ENCODE data around the gene MED9. TPM values are rescaled to one million over a fixed set of nuclear protein-coding genes. Genes with fewer than 3 reads are reported as not detected.
A peak's percentile ranks its signal among the peaks of the same experiment; 100 is the strongest.

Gene MED9
- total and polyA plus RNA-seq, 10 of the 15 experiments (the other 5 are each of a cell fraction or from before 2014, with no cell fraction given): 1.5 to 22.4 (median 14.8) TPM

DNA sequence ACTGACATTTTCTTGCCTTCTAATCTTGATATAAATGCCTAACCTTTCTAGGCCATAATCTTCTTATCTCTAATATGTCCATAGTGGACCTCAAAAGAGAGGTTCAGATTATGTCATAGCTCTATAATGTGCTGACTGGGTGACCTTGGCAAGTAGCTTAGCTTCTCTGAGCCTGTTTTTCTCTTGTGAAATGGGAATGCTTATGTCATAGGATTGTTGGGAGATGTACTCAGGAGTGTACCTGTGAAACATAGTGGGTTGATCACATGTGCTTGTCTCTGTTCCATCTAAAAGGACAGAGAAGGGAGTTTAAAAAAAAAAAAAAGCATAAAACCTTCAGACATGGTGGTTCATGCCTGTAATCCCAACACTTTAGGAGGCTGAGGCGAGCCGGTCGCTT is 2.4 kb downstream of the MED9 start (continued):
- no peak for TF ChIP-seq CHD2 (IDR thresholded peaks at IDR 0.05; ENCODE audit: borderline replicate concordance, low read depth, low read length)
- TF ChIP-seq ELK1 (IDR thresholded peaks at IDR 0.05; ENCODE audit: low read depth, low read length): no peak
- TF ChIP-seq ASH2L (IDR thresholded peaks at IDR 0.05; ENCODE audit: borderline replicate concordance, low read depth): no peak
- no peak for TF ChIP-seq BCL3 (IDR thresholded peaks at IDR 0.05; ENCODE audit: borderline replicate concordance, insufficient read depth, low read depth, low read length, poor library complexity, severe bottlenecking)
- no peak for TF ChIP-seq SIN3A (IDR thresholded peaks at IDR 0.05; ENCODE audit: low read depth, low read length)

DNA sequence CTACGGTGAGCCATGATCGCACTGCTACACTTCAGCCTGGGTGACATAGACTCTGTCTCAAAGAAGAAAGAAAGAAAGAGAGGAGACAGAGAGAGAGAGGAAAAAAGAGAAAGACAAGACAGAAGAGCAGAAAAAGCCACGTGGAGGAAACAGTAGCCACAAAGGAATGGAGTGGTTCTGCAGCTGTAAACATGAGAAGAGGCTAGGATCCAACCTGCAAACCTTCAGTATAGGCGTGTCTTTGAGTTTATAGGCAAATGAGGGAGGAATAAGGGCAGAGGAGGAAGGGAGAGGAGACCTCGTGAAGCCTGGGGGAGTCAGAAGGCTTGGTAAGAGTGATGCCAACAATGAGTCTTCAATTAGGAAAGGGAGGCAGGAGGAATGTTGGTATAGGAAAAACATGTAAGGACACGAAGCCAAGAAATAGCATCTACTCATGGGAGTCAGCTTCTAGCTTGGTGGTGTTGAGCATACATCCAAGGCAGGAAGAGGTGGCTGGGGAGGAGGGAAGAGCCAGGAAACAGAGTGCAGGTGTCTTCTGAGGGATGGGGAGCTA is 3.9 kb downstream of the MED9 start:
- in situ Hi-C loops (cut with MboI) (no loop called here), intact Hi-C loops (cut with micrococcal nuclease; ENCODE audit: unreplicated experiment) (no loop called here)
- POLR2A ChIA-PET: no interaction called here
- Histone ChIP-seq H3K9ac (ENCODE audit: control insufficient read depth, insufficient read depth, low read length) (no peak overlapping the region), H2AFZ (ENCODE audit: control insufficient read depth, low read depth, low read length) (no peak overlapping the region), H3K4me1 (ENCODE audit: control insufficient read depth, insufficient read depth, low read length) (no peaks in the 10 kb centered on the region; the same call in 1 of the 2 replicates), H3K4me2 (ENCODE audit: control insufficient read depth, insufficient read depth) (peak overlapping the region; percentile 34; the same call in 1 of the 2 replicates), H3K36me3 (ENCODE audit: control insufficient read depth in 2 of 2, insufficient read depth in 2 of 2, low read length in 1 of 2) (peaks cover 3 to 4% of the 10 kb centered on the region in 2 experiments), H3K4me3 (no peak overlapping the region), H3K9me3 (replicated peaks; ENCODE audit: control insufficient read depth, insufficient read depth, low read length) (no peaks in the 10 kb centered on the region), H4K20me1 (ENCODE audit: control insufficient read depth, insufficient read depth) (no peaks in the 10 kb centered on the region), H3K79me2 (ENCODE audit: control insufficient read depth, insufficient read depth, low read length) (peaks cover 34% of the 10 kb centered on the region), H3K27me3 (replicated peaks in 1 of 2; ENCODE audit: control insufficient read depth in 2 of 2, insufficient read depth in 2 of 2, low read length in 1 of 2) (no peaks in the 10 kb centered on the region), H3K27ac (ENCODE audit: control insufficient read depth, insufficient read depth) (no peak overlapping the region)
- BruUV-seq (replicated peaks): no TSS peak
- ATAC-seq (no peak), FAIRE-seq (no peak), DNase-seq (ENCODE audit: low read depth, low spot score) (no peak)
- CTCF ChIA-PET: interaction anchor here (1.1 to 1.6 kb wide), 2 partner anchors 16 to 133 kb away, joined by 3 to 12 read pairs; partner anchors contain the start of gene RASD1
- 55% methylated on average over 6 of the region's 6 CpGs for WGBS (ENCODE audit: insufficient coverage, insufficient replicate concordance, low lambda C conversion rate, missing lambda C conversion rate)
- RAD21 ChIA-PET (ENCODE audit: unreplicated experiment): no interaction called here
- SMC1A ChIA-PET (ENCODE audit: uncharacterized antibody, unreplicated experiment): interaction anchor here (0.6 kb wide), 1 partner anchor 181 kb away, joined by 3 read pairs; no protein-coding TSS in a partner anchor
- TF ChIP-seq USF2 (IDR thresholded peaks at IDR 0.05; ENCODE audit: borderline replicate concordance, low read depth, low read length) (no peak), MYC (IDR thresholded peaks at IDR 0.05; ENCODE audit: insufficient read depth, insufficient read length, insufficient replicate concordance, low read length, severe bottlenecking) (no peak), RAD21 (IDR thresholded peaks at IDR 0.05; ENCODE audit: insufficient read depth, low read depth, low read length) (no peak), FOXK2 (IDR thresholded peaks at IDR 0.05) (0 out of 2 replicates have a peak, but pooled peaks have one; percentile 18), IKZF2 (IDR thresholded peaks at IDR 0.05) (no peak), NR2C2 (IDR thresholded peaks at IDR 0.05; ENCODE audit: borderline replicate concordance, control insufficient read depth, insufficient read length, low read depth) (no peak)
